Cerebellar cortex (tissue), 1 donor: ENCODE results near the gene DDX56.
A peak's percentile ranks its signal among the peaks of the same experiment; 100 is the strongest.

Experiments
- DNase-seq: peaks from one replicate; pipeline ENCODE4 v3.0.0-alpha.2; 2015; ENCODE audit warnings: low spot score

Gene DDX56

GRCh38 chr7:44534501-44534900 lies 39.2 kb downstream of the DDX56 start:
- DNase-seq = peak; percentile 29

GRCh38 chr7:44534087-44534486 lies 39.6 kb downstream of the DDX56 start:
- no peak for DNase-seq

- no peak for DNase-seq
Observed at GRCh38 chr7:44533301-44534055, 40.2 kb downstream of the DDX56 start.

- no peak for DNase-seq
Observed at GRCh38 chr7:44531421-44532380, 42.0 kb downstream of the DDX56 start.

DNA sequence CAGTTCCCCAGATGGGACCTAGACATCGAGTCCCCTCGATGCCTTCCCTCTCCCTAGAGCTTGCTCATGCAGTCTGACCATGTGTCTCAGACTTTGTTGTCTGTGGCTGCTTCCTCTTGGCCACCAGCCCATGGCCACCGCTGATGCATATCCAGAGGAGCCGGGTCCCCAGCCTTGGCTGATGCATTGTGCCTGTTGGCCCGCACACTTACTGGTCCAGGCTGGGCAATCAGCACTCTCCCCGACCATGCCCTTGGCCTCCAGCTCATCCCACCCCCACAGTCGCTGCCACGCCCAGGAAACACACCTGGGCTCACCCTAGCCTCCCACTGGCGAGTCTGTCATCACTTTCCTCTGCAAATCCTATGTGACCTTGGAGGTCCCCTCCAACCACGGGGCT lies 42.7 kb downstream of the DDX56 start:
- DNase-seq = no peak

- no peak for DNase-seq
Observed at GRCh38 chr7:44524811-44525388, 48.8 kb downstream of the DDX56 start.

DNA sequence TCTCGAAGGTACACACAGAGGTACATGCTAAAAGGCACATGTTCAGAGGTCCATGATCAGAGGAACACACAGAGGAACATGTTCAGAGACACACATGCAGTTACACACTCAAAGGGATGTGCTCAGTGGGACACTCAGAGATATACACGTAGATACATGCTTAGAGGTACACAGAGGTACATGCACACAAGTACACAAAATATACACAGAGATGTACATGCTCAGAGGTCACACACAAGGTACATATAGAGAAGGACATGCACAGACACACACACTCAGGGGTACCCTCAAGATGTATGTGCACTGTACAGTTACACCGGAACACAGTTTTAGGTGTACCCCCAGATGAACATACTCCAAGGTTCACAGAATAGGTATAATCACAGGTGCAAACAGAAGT lies 51.4 kb downstream of the DDX56 start:
- no peak for DNase-seq

DNA sequence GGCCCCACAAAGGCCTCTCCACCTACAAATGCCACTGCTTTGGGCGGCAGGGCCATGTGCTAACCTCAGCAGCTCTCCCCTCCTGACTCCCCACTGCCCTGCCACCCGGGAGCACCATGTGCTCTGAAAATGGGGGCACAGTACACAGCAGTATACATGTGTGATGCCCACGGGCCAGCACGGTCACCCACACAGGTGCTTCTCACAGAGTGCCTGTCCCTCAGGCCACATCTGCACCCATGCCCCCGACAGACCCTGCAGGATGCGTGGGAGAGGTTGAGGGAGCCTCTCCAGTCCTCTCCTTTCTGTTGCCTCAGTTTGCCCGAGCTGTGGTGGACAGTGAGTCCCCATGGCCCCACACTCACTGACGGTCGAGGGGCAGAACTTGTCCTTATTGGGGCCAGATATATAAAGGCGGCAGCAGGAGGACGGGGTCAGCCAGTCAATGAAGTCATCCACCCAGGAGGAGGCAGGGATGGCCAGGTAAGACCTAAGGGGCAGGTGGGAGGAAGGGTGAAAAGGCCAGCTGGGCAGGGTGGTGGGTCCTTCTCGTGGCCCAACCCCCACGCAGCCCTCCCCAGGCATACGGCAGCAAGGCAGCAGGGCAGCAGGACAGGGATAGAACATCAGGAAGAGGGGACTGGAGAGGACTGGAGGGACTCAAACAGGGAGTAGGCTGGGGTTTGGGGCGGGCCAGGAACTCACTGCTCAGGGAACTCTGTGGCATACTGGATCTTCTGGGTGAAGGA lies 52.2 kb downstream of the DDX56 start:
- DNase-seq = no peak

- no peak for DNase-seq
Observed at GRCh38 chr7:44520574-44520973, 53.1 kb downstream of the DDX56 start.

DNA sequence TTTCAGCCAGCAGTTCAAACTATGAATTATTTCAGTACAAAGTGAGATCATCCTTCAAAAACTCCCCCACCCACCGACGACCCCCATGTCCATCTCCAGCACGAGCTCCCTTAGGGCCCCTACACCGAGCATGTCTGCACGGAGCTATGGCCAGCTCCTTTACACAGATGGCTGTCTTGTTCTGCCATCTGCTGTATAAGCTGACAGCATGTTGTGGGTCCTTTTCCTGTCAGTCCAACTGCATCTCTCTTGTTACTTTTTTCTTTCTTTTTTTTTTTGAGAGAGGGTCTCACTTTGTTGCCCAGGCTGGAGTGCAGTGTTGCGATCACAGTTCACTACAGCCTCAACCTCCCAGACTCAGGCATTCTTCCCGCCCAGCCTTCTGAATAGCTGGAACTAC lies 54.2 kb downstream of the DDX56 start:
- no peak for DNase-seq

- no peak for DNase-seq
Observed at GRCh38 chr7:44518761-44519160, 54.9 kb downstream of the DDX56 start.

DNA sequence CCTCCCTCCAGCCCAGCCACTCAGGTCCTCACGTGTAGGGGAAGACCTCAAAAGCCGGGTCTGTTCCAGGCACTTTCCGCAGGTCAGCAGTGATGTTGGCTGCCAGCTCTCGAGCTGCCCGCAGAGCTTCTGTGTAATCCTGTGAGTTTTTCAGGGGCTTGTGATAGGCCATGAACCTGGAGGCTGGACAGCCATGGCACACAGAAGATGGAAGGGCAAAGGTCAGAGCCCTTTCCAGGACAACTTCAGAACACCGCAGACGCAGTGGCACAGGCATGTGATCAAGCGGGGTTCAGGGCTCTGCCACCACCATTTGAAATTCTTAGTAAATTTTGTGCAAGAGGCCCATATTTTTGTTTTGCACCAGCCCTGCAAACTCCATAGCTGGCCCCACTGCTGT lies 56.5 kb downstream of the DDX56 start:
- no peak for DNase-seq
